Testis (tissue), 3 donors: Measurements from ENCODE around the gene ISCU. TPM values are rescaled to one million over a fixed set of nuclear protein-coding genes. Genes with fewer than 3 reads are reported as not detected.

ENCODE experiments used
- DNase-seq: peaks from one replicate; pipeline ENCODE4 v3.0.0-alpha.2; 2019
- H3K27ac ChIP-seq, 2 donors: fragments of 200-600 bp; sonication (generic); one replicate each; pipeline ENCODE4 v1.5.1; 2019
- H3K27me3 ChIP-seq: fragments of 200-600 bp; sonication (generic); one replicate; pipeline ENCODE4 v1.5.1; 2019
- H3K36me3 ChIP-seq: fragments of 200-600 bp; sonication (generic); one replicate; pipeline ENCODE4 v1.5.1; 2017; ENCODE audit warnings: low read depth; ENCODE audit errors: missing control alignments
- H3K4me1 ChIP-seq: fragments of 200-600 bp; sonication (generic); one replicate; pipeline ENCODE4 v1.5.1; 2019
- H3K4me3 ChIP-seq, 2 donors: fragments of 200-600 bp; sonication (generic); one replicate each; pipeline ENCODE4 v1.5.1; 2017 to 2019
- H3K9me3 ChIP-seq: fragments of 200-600 bp; sonication (generic); one replicate; pipeline ENCODE4 v1.5.1; 2017
- CTCF ChIP-seq, 3 experiments: fragments of 450-650 bp in 2 of 3; fragments of 200-600 bp in 1 of 3; sonication (generic) in 1 of 3; IDR thresholded peaks; one replicate each; pipeline ENCODE4 v1.5.1; 2016 to 2019; ENCODE audit warnings: antibody characterized with exemption in 3 of 3, mild to moderate bottlenecking in 2 of 3, moderate library complexity in 1 of 3
- POLR2A ChIP-seq: fragments of 450-650 bp; IDR thresholded peaks from one replicate; pipeline ENCODE4 v1.6.1; 2017; ENCODE audit warnings: antibody characterized with exemption, mild to moderate bottlenecking, moderate library complexity
- WGBS, 2 donors: methylation state at CpG; one replicate each; pipeline ENCODE4 v1.1.5; 2018; 5-methylcytosine and 5-hydroxymethylcytosine counted together
- intact Hi-C: fragments of 100-400 bp; cut with DNase I; formaldehyde crosslinking; loops from one replicate; pipeline ENCODE4 v1.15.1; 2023; ENCODE audit warnings: low total_unique reads
- polyA plus RNA-seq: library from polyadenylated mRNA; stranded (reverse); fragments of 350-450 nt; fragmentation: Illumina TruSeq; extraction: RNeasy Lipid Tissue Mini Kit (QIAGEN cat#74804); gene quantifications from one replicate; pipeline ENCODE4 v1.2.3, GENCODE V29; 2014; ENCODE audit warnings: low read depth, low replicate concordance; ENCODE audit not compliant: insufficient read depth
- total RNA-seq, 2 donors: library from RNA; depleted of rRNA; stranded (reverse); fragments of >200 nt; gene quantifications; one replicate each; pipeline ENCODE4 v1.2.3, GENCODE V29; 2016

The ISCU gene
- total and polyA plus RNA-seq, 3 donors from 2014 or later = 217 to 238 (median 221) TPM

- no peak overlapping the region for H3K4me3 ChIP-seq
- no peaks in the 10 kb centered on the region for H3K9me3 ChIP-seq
- peaks cover 15% of the 10 kb centered on the region for H3K4me1 ChIP-seq
- H3K27ac ChIP-seq = no peak overlapping the region
- TF ChIP-seq CTCF (IDR thresholded peaks at IDR 0.05) (no peak), POLR2A (no peak)
- DNase-seq = no peak
- 87 to 90% methylated on average over 9 of the region's 9 CpGs for WGBS, 2 donors
- H3K27me3 ChIP-seq = no peaks in the 10 kb centered on the region
- intact Hi-C loops = no loop called here
- H3K36me3 ChIP-seq = no peaks in the 10 kb centered on the region
Observed at GRCh38 chr12:108582509-108582908, 20.1 kb downstream of the ISCU start.

- 83 to 88% methylated on average over 7 to 10 of the region's 10 CpGs for WGBS, 2 donors
- Histone ChIP-seq H3K9me3 (no peaks in the 10 kb centered on the region), H3K4me1 (peaks cover 15% of the 10 kb centered on the region), H3K36me3 (no peaks in the 10 kb centered on the region), H3K4me3 (no peak overlapping the region), H3K27me3 (no peaks in the 10 kb centered on the region), H3K27ac (no peak overlapping the region)
- TF ChIP-seq POLR2A (no peak), CTCF (IDR thresholded peaks at IDR 0.05) (no peak)
- intact Hi-C loops = no loop called here
- no peak for DNase-seq
Observed at GRCh38 chr12:108582978-108583770, 20.8 kb downstream of the ISCU start.

GRCh38 chr12:108583991-108584390 is 21.6 kb downstream of the ISCU start:
- Histone ChIP-seq H3K36me3 (no peaks in the 10 kb centered on the region), H3K27ac (no peak overlapping the region), H3K4me1 (peaks cover 17% of the 10 kb centered on the region), H3K27me3 (no peaks in the 10 kb centered on the region), H3K4me3 (no peak overlapping the region), H3K9me3 (no peaks in the 10 kb centered on the region)
- DNase-seq = no peak
- intact Hi-C loops = no loop called here
- 67 to 80% methylated on average over 2 to 7 of the region's 7 CpGs for WGBS, 2 donors
- no peak for TF ChIP-seq CTCF (IDR thresholded peaks at IDR 0.05)
- no peak for TF ChIP-seq POLR2A

GRCh38 chr12:108584456-108585065 is 22.2 kb downstream of the ISCU start:
- TF ChIP-seq CTCF (IDR thresholded peaks at IDR 0.05) = no peak
- TF ChIP-seq POLR2A = no peak
- DNase-seq = no peak
- Histone ChIP-seq H3K36me3 (no peaks in the 10 kb centered on the region), H3K4me3 (no peak overlapping the region), H3K27me3 (no peaks in the 10 kb centered on the region), H3K27ac (no peak overlapping the region), H3K4me1 (peaks cover 19% of the 10 kb centered on the region), H3K9me3 (no peaks in the 10 kb centered on the region)
- 85 to 86% methylated on average over 3 of the region's 3 CpGs for WGBS, 2 donors
- intact Hi-C loops = no loop called here
